Smooth muscle cell (in vitro differentiated cells): ENCODE data around the gene TJP1. TPM values are rescaled to one million over a fixed set of nuclear protein-coding genes. Genes with fewer than 3 reads are reported as not detected.

Experiments
- DNase-seq: peaks from one replicate; lab custom pipeline; 2025; ENCODE audit not compliant: unreplicated experiment; lab: John Stamatoyannopoulos, UW
- H2AFZ ChIP-seq: fragments of 200-600 bp; sonication (generic); 2 replicates; pipeline ENCODE4 v1.6.0; 2016; ENCODE audit warnings: antibody characterized with exemption, low read depth, mild to moderate bottlenecking
- H3F3A ChIP-seq: fragments of 200-600 bp; sonication (generic); 2 replicates; pipeline ENCODE4 v1.6.0; 2017; ENCODE audit warnings: antibody characterized with exemption, low read depth
- H3K27ac ChIP-seq: fragments of 200-600 bp; sonication (generic); 2 replicates; pipeline ENCODE4 v1.5.1; 2016; ENCODE audit warnings: low read depth, mild to moderate bottlenecking
- H3K27me3 ChIP-seq: fragments of 200-600 bp; sonication (generic); 2 replicates; pipeline ENCODE4 v1.6.1; 2016; ENCODE audit warnings: low read depth, mild to moderate bottlenecking
- H3K36me3 ChIP-seq: fragments of 200-600 bp; sonication (generic); 2 replicates; pipeline ENCODE4 v1.5.1; 2016; ENCODE audit warnings: low read depth
- H3K4me1 ChIP-seq: fragments of 200-600 bp; sonication (generic); 2 replicates; pipeline ENCODE4 v1.5.1; 2016; ENCODE audit warnings: low read depth
- H3K4me2 ChIP-seq: fragments of 200-600 bp; sonication (generic); 2 replicates; pipeline ENCODE4 v1.6.0; 2016; ENCODE audit warnings: mild to moderate bottlenecking
- H3K4me3 ChIP-seq: fragments of 200-600 bp; sonication (generic); 2 replicates; pipeline ENCODE4 v1.5.1; 2016; ENCODE audit warnings: mild to moderate bottlenecking
- H3K79me2 ChIP-seq: fragments of 200-600 bp; sonication (generic); 2 replicates; pipeline ENCODE4 v1.6.0; 2016; ENCODE audit warnings: low read depth, mild to moderate bottlenecking
- H3K9ac ChIP-seq: fragments of 200-600 bp; sonication (generic); 2 replicates; pipeline ENCODE4 v1.6.0; 2016; ENCODE audit warnings: low read depth
- H3K9me3 ChIP-seq: fragments of 200-600 bp; sonication (generic); replicated peaks from 2 replicates; pipeline ENCODE4 v1.5.1; 2016; ENCODE audit warnings: low read depth
- H4K20me1 ChIP-seq: fragments of 200-600 bp; sonication (generic); 2 replicates; pipeline ENCODE4 v1.6.0; 2016; ENCODE audit warnings: low read depth
- CTCF ChIP-seq: fragments of 200-600 bp; sonication (generic); IDR thresholded peaks from 2 replicates; pipeline ENCODE4 v1.5.1; 2017; ENCODE audit warnings: borderline replicate concordance, mild to moderate bottlenecking, antibody characterized with exemption; ENCODE audit not compliant: insufficient read depth, poor library complexity, severe bottlenecking
- WGBS: methylation state at CpG from one replicate; pipeline ENCODE4 v1.1.7; 2016; ENCODE audit warnings: low lambda C conversion rate; 5-methylcytosine and 5-hydroxymethylcytosine counted together
- polyA plus RNA-seq: library from polyadenylated mRNA; unstranded; fragments of >200 nt; fragmentation: Nextera tagmentation; extraction: Ambion mirVana; gene quantifications from 2 replicates; pipeline ENCODE4 v1.2.1, GENCODE V29; 2016
- total RNA-seq: library from RNA; depleted of rRNA; stranded (reverse); fragments of >200 nt; gene quantifications from 2 replicates; pipeline ENCODE4 v1.2.3, GENCODE V29; 2014

TJP1 gene
- total and polyA plus RNA-seq, 2 experiments from 2014 or later: 28.4 to 73.1 TPM

DNA sequence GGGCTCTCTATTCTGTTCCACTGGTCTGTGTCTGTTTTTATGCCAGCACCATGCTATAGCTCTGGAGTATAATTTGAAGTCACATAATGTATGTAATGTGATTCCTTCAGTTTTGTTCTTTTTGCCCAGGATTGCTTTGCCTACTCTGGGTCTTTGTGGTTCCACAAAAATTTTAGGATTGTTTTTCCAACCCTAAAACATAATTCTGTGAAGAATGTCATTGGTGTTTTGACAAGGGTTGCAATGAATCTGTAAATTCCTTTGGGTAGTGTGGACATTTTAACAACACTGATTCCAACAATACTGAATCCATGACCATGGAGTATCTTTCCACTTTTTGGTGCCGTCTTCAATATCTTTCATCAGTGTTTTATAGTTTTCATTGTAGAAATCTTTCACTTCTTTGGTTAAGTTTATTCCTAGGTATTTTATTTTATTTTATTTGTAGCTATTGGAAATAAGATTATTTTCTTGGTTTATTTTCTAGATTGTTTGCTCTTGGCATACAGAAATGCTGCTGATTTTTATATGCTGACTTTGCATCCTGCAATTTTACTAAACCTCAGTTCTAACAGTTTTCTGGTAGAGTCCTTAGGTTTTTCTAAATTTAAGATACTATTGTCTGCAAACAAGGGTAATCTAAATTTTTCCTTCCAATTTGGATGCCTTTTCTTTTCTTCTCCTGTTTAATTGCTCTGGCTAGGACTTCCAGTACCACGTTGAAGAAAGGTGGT is 29.7 kb downstream of the TJP1 start:
- 85% methylated on average over 2 of the region's 2 CpGs for WGBS
- TF ChIP-seq CTCF: no peak
- H4K20me1 ChIP-seq: peaks cover 58% of the 10 kb centered on the region
- peaks cover 70% of the 10 kb centered on the region for H3K79me2 ChIP-seq
- peaks cover 7% of the 10 kb centered on the region for H3K9me3 ChIP-seq
- H3K36me3 ChIP-seq: peaks cover 13% of the 10 kb centered on the region
- peak overlapping the region; percentile 52 for H3K4me2 ChIP-seq
- peaks cover 9% of the 10 kb centered on the region for H3F3A ChIP-seq
- H2AFZ ChIP-seq: no peak overlapping the region
- peaks cover 7% of the 10 kb centered on the region for H3K4me1 ChIP-seq
- H3K9ac ChIP-seq: no peak overlapping the region
- no peak for DNase-seq
- peak overlapping the region; percentile 43 for H3K27ac ChIP-seq
- H3K4me3 ChIP-seq: no peak overlapping the region
- H3K27me3 ChIP-seq: no peaks in the 10 kb centered on the region

DNA sequence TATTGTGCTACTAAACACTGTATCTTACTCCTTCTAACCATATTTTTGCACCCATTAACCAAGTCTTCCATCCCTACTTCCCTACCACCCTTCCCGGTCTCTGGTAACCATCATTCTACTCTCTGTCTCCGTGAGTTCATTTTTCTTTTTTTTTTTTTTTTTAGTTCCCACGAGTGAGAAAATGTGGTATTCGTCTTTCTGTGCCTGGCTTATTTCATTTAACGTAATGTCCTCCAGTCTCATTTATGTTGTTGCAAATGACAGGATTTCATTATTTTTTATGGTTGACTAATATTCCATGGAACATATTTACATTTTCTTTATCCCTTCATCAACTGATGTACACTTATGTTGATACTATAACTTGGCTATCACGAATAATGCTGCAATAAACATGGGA is 31.7 kb downstream of the TJP1 start:
- Histone ChIP-seq H3K4me3 (no peak overlapping the region), H3K27ac (no peak overlapping the region), H3K36me3 (peaks cover 7% of the 10 kb centered on the region), H3K27me3 (no peaks in the 10 kb centered on the region), H4K20me1 (peaks cover 57% of the 10 kb centered on the region), H3F3A (peaks cover 9% of the 10 kb centered on the region), H3K9ac (no peak overlapping the region), H3K4me1 (peaks cover 7% of the 10 kb centered on the region), H3K9me3 (peaks cover 7% of the 10 kb centered on the region), H3K4me2 (no peak overlapping the region), H2AFZ (no peak overlapping the region), H3K79me2 (peaks cover 65% of the 10 kb centered on the region)
- no peak for TF ChIP-seq CTCF
- WGBS: 94% methylated on average over 6 of the region's 6 CpGs
- no peak for DNase-seq

DNA sequence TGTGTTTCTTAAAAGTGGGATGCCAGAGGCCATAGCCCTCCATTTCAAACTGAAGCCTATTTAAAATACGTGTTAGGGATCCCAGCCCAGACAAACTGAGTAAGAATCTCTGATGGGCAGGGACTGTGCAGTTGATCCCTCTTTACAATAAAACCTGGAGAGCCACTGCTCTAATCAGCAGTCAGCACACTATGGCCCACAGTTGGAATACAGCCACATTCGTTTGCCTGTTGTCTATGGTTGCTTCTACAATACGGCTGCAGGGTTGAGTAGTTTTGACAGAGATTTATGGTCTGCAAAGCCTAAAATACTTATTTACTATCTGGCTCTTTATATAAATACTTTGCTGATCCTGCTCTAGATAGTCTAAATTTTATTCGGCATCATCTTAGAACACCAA is 32.4 kb downstream of the TJP1 start:
- Histone ChIP-seq H2AFZ (no peak overlapping the region), H3K4me1 (peaks cover 7% of the 10 kb centered on the region), H3K36me3 (peaks cover 4% of the 10 kb centered on the region), H3K27me3 (no peaks in the 10 kb centered on the region), H3K4me2 (no peak overlapping the region), H4K20me1 (peaks cover 58% of the 10 kb centered on the region), H3K9me3 (peaks cover 7% of the 10 kb centered on the region), H3K27ac (no peak overlapping the region), H3K9ac (no peak overlapping the region), H3F3A (peaks cover 13% of the 10 kb centered on the region), H3K79me2 (peaks cover 59% of the 10 kb centered on the region), H3K4me3 (no peak overlapping the region)
- WGBS: 24% methylated on average over 4 of the region's 4 CpGs
- DNase-seq: no peak
- no peak for TF ChIP-seq CTCF
